Measurements from ENCODE around the gene PANK2. TPM values are rescaled to one million over a fixed set of nuclear protein-coding genes. Genes with fewer than 3 reads are reported as not detected.

Gene PANK2
- total RNA-seq, 1 donor from 2014 or later = 59.3 TPM

DNA sequence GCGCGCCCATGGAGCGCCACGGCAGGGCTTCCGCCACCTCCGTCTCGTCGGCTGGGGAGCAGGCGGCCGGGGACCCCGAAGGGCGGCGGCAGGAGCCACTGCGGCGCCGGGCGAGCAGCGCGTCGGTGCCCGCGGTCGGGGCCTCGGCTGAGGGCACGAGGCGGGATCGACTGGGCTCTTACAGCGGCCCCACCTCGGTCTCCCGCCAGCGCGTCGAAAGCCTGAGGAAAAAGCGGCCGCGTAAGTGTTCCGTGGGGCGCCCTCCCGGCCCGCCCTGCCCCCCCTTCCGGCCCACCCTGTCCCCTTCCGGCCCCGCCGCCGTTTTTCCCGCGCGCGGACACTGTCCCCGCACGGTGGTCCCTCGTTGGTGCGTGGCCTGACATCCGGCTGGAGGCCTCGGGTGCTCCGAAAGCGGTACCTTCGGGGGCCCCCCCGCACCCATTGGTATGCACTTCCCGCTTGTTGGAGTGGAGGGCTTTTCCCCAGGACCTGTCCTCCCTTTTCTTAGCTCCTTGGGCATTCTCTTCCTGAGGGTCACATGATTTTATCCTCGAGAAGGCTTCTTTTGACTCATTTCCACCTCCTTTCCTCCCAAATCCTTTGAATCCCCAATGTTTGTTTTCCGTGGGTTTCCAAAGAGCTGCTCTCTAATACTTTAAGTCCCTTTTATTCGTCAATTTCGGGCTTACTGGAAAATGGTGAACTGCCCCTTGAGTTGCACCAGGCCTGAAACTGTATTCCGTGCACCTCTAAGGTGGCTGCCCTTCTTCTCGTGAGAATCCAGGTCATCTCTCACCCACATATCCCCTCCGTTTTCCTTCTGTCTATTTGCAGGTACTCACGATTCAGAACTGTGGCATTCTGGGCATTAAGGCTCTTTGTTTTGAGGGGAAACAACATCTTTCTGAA lies 556 bp downstream of the PANK2 start:
- TF ChIP-seq, protein P1, sequence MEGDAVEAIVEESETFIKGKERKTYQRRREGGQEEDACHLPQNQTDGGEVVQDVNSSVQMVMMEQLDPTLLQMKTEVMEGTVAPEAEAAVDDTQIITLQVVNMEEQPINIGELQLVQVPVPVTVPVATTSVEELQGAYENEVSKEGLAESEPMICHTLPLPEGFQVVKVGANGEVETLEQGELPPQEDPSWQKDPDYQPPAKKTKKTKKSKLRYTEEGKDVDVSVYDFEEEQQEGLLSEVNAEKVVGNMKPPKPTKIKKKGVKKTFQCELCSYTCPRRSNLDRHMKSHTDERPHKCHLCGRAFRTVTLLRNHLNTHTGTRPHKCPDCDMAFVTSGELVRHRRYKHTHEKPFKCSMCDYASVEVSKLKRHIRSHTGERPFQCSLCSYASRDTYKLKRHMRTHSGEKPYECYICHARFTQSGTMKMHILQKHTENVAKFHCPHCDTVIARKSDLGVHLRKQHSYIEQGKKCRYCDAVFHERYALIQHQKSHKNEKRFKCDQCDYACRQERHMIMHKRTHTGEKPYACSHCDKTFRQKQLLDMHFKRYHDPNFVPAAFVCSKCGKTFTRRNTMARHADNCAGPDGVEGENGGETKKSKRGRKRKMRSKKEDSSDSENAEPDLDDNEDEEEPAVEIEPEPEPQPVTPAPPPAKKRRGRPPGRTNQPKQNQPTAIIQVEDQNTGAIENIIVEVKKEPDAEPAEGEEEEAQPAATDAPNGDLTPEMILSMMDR (IDR thresholded peaks at IDR 0.05; ENCODE audit: insufficient read depth, low read depth, low read length) = no peak
- no peak for TF ChIP-seq EZH2 (IDR thresholded peaks at IDR 0.05; ENCODE audit: insufficient read depth, low read length)
- Histone ChIP-seq H3K9ac (ENCODE audit: low read length) (peak overlapping the region; percentile 92), H3K27me3 (ENCODE audit: insufficient read depth, low read length) (no peaks in the 10 kb centered on the region), H2AFZ (ENCODE audit: low read depth, low read length) (peak overlapping the region; percentile 40), H4K20me1 (ENCODE audit: insufficient read depth, low read length) (peaks cover 49% of the 10 kb centered on the region), H3K4me1 (ENCODE audit: insufficient read depth, low read length) (peaks cover 40% of the 10 kb centered on the region), H3K27ac (ENCODE audit: low read depth, low read length) (peak overlapping the region; percentile 76), H3K4me3 (ENCODE audit: insufficient read depth, low read depth, low read length) (peak overlapping the region; percentile 95), H3K79me2 (ENCODE audit: insufficient read depth, low read length) (peaks cover 90% of the 10 kb centered on the region), H3K4me2 (ENCODE audit: low read length) (peak overlapping the region; percentile 88), H3K36me3 (ENCODE audit: insufficient read depth, low read length) (no peaks in the 10 kb centered on the region), H3K9me3 (ENCODE audit: insufficient read depth, low read depth, low read length) (no peaks in the 10 kb centered on the region)
- peaks cover 24% of the 10 kb centered on the region for H3K4me1 Mint-ChIP-seq (ENCODE audit: low read depth, unreplicated experiment)
- H3K27me3 Mint-ChIP-seq (ENCODE audit: low read depth, unreplicated experiment) = no peaks in the 10 kb centered on the region
- H3K9me3 Mint-ChIP-seq (ENCODE audit: unreplicated experiment) = peaks cover 2% of the 10 kb centered on the region
- H3K36me3 Mint-ChIP-seq (ENCODE audit: low read depth, unreplicated experiment) = peaks cover 12% of the 10 kb centered on the region
- peak overlapping the region; percentile 95 for H3K27ac Mint-ChIP-seq (ENCODE audit: unreplicated experiment)
- H3K4me3 Mint-ChIP-seq (ENCODE audit: unreplicated experiment) = peak overlapping the region; percentile 100
- no peak for FAIRE-seq
- no peak for DNase-seq (ENCODE audit: low read depth)

GRCh38 chr20:3890398-3890751 lies 1.2 kb downstream of the PANK2 start:
- H3K27ac ChIP-seq (ENCODE audit: low read depth, low read length) = peak overlapping the region; percentile 76

More at GRCh38 chr20:3890398-3890751, 1.2 kb downstream of the PANK2 start:
- no peak overlapping the region for H2AFZ ChIP-seq (ENCODE audit: low read depth, low read length)
- H3K4me2 ChIP-seq (ENCODE audit: low read length) = peak overlapping the region; percentile 88
- H3K27me3 ChIP-seq (ENCODE audit: insufficient read depth, low read length) = no peaks in the 10 kb centered on the region
- H3K9ac ChIP-seq (ENCODE audit: low read length) = peak overlapping the region; percentile 92
- H4K20me1 ChIP-seq (ENCODE audit: insufficient read depth, low read length) = peaks cover 56% of the 10 kb centered on the region
- DNase-seq (ENCODE audit: low read depth) (peak; percentile 40), FAIRE-seq (no peak)
- Mint-ChIP-seq H3K27ac (ENCODE audit: unreplicated experiment) (peak overlapping the region; percentile 95), H3K36me3 (ENCODE audit: low read depth, unreplicated experiment) (peaks cover 13% of the 10 kb centered on the region), H3K4me3 (ENCODE audit: unreplicated experiment) (peak overlapping the region; percentile 100), H3K4me1 (ENCODE audit: low read depth, unreplicated experiment) (peaks cover 24% of the 10 kb centered on the region), H3K9me3 (ENCODE audit: unreplicated experiment) (peaks cover 2% of the 10 kb centered on the region), H3K27me3 (ENCODE audit: low read depth, unreplicated experiment) (no peaks in the 10 kb centered on the region)
- H3K4me3 ChIP-seq (ENCODE audit: insufficient read depth, low read depth, low read length) = peak overlapping the region; percentile 95
- no peaks in the 10 kb centered on the region for H3K36me3 ChIP-seq (ENCODE audit: insufficient read depth, low read length)
- H3K9me3 ChIP-seq (ENCODE audit: insufficient read depth, low read depth, low read length) = no peaks in the 10 kb centered on the region
- peaks cover 93% of the 10 kb centered on the region for H3K79me2 ChIP-seq (ENCODE audit: insufficient read depth, low read length)
- peaks cover 40% of the 10 kb centered on the region for H3K4me1 ChIP-seq (ENCODE audit: insufficient read depth, low read length)
- TF ChIP-seq, protein P1 (IDR thresholded peaks at IDR 0.05; ENCODE audit: insufficient read depth, low read depth, low read length) = no peak
- TF ChIP-seq EZH2 (IDR thresholded peaks at IDR 0.05; ENCODE audit: insufficient read depth, low read length) = no peak
